HUES6 (cell line): ENCODE measurements around the gene CTNNAL1.

ENCODE experiments used
- H3K27ac ChIP-seq: 2 replicates; pipeline ENCODE4 v1.7.0; 2013; ENCODE audit warnings: low read depth, mild to moderate bottlenecking, low read length, inconsistent platforms
- H3K27me3 ChIP-seq: 2 replicates; pipeline ENCODE4 v1.6.1; 2013; ENCODE audit warnings: low read length; ENCODE audit not compliant: control insufficient read depth, insufficient read depth
- H3K36me3 ChIP-seq: 2 replicates; pipeline ENCODE4 v1.6.1; 2013; ENCODE audit warnings: low read length; ENCODE audit not compliant: control insufficient read depth, insufficient read depth
- H3K4me1 ChIP-seq: 2 replicates; pipeline ENCODE4 v1.6.1; 2013; ENCODE audit warnings: low read length; ENCODE audit not compliant: control insufficient read depth, insufficient read depth
- H3K4me3 ChIP-seq: 2 replicates; pipeline ENCODE4 v1.5.1; 2013; ENCODE audit warnings: low read depth, low read length
- H3K9ac ChIP-seq: one replicate; pipeline ENCODE4 v1.6.1; 2013; ENCODE audit warnings: mild to moderate bottlenecking, low read length
- H3K9me3 ChIP-seq: 2 replicates; pipeline ENCODE4 v1.6.1; 2013; ENCODE audit warnings: low read depth, low read length; ENCODE audit not compliant: control insufficient read depth, insufficient read depth

The CTNNAL1 gene

GRCh38 chr9:108961151-108961550 is 52.1 kb downstream of the CTNNAL1 start:
- H3K4me1 ChIP-seq, result no peaks in the 10 kb centered on the region
- no peaks in the 10 kb centered on the region for H3K27me3 ChIP-seq
- no peak overlapping the region for H3K27ac ChIP-seq
- H3K9me3 ChIP-seq, result no peaks in the 10 kb centered on the region
- H3K9ac ChIP-seq, result no peak overlapping the region
- peaks cover 15% of the 10 kb centered on the region for H3K36me3 ChIP-seq
- H3K4me3 ChIP-seq, result no peak overlapping the region

DNA sequence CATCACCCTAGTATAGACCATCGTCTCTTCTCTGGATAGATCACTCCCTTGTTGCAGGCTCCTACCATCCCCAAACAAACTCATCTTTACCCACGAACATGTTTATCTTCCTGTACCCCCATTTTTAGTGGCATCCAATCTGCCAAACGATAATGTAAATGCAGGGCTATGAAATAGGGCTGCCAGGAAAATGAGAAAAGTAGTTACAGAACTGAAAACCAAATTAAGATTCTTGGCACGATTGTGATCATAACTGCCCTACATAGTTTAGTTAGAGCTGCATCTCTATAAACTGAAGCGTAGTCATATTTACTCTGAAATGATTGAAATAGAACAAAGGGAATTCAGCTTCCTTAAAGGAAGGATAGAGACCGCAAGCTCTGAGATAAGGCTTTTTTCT is 53.0 kb downstream of the CTNNAL1 start:
- peaks cover 7% of the 10 kb centered on the region for H3K36me3 ChIP-seq
- no peaks in the 10 kb centered on the region for H3K27me3 ChIP-seq
- no peaks in the 10 kb centered on the region for H3K9me3 ChIP-seq

GRCh38 chr9:108956631-108957026 is 56.7 kb downstream of the CTNNAL1 start:
- H3K27ac ChIP-seq, result no peak overlapping the region
- H3K36me3 ChIP-seq, result peaks cover 6% of the 10 kb centered on the region

More for the DNA sequence above, 53.0 kb downstream of the CTNNAL1 start:
- Histone ChIP-seq H3K27ac (no peak overlapping the region), H3K9ac (no peak overlapping the region), H3K4me3 (no peak overlapping the region), H3K4me1 (no peaks in the 10 kb centered on the region)

DNA sequence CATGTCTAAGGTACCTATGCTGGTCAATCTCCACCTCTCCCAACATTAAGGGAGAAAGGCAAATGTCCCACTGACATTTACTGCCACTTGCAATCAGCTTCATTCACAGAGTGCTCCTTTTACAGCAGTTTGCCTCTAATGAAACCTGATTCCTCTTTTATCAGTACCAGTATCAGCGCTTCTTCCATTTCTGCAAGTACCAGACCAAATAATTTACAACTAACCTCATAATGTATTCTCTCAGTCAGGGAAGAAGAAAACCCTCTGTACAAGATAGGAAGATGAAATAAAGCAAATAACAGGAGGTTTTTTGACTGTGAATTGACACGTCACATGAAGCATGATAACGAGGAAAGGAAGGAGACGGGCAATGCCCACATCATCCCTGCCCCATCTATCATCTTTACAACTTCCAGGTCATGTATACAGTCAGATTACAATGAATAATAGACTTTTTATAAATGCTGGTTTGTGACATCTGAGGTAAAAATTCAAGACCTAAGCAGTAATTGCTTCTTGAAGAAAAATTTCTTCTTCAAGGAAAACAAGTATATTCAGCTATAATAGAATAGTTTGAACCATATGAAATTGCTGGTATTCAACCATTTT is 57.2 kb downstream of the CTNNAL1 start:
- Histone ChIP-seq H3K27me3 (no peaks in the 10 kb centered on the region), H3K9me3 (no peaks in the 10 kb centered on the region), H3K4me3 (no peak overlapping the region), H3K4me1 (no peaks in the 10 kb centered on the region), H3K27ac (no peak overlapping the region), H3K9ac (no peak overlapping the region), H3K36me3 (peaks cover 6% of the 10 kb centered on the region)

More at GRCh38 chr9:108956631-108957026, 56.7 kb downstream of the CTNNAL1 start:
- Histone ChIP-seq H3K4me3 (no peak overlapping the region), H3K9ac (no peak overlapping the region), H3K27me3 (no peaks in the 10 kb centered on the region), H3K4me1 (no peaks in the 10 kb centered on the region), H3K9me3 (no peaks in the 10 kb centered on the region)

DNA sequence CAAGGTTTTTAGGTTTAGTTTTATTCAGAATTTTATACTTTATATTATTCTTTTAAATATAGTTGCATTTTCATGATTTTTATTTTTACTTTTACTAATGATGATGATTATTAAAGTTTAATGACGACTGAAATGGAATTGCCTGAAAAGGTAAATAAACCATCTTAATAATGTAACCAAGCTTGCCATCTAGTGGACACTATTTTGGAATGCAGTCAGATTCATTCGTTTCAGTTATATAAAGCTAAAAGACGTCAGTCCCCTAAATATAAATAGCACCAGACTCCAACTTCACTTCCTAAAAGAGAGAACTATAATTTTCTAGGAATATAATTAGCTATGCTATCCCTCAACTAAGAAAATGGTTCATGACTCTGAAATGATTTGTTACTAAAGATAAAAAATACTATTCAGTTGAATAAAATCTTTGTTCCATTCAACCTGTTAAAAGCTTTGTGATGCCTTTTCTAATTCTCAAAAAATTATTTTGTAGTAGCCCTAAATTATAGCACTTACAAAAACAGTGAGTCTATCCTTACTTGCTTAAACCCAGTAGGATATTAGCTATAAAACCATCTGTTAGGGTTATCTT is 59.2 kb downstream of the CTNNAL1 start:
- Histone ChIP-seq H3K36me3 (peaks cover 6% of the 10 kb centered on the region), H3K4me1 (no peaks in the 10 kb centered on the region), H3K9ac (no peak overlapping the region), H3K9me3 (no peaks in the 10 kb centered on the region), H3K27me3 (no peaks in the 10 kb centered on the region), H3K27ac (no peak overlapping the region), H3K4me3 (no peak overlapping the region)

- H3K27me3 ChIP-seq, result no peaks in the 10 kb centered on the region
- no peak overlapping the region for H3K4me3 ChIP-seq
- no peak overlapping the region for H3K9ac ChIP-seq
- H3K4me1 ChIP-seq, result no peaks in the 10 kb centered on the region
- no peaks in the 10 kb centered on the region for H3K9me3 ChIP-seq
- peaks cover 6% of the 10 kb centered on the region for H3K36me3 ChIP-seq
- H3K27ac ChIP-seq, result no peak overlapping the region
These were observed 61.7 kb downstream of the CTNNAL1 start for GRCh38 chr9:108951578-108951977.

- Histone ChIP-seq H3K27me3 (no peaks in the 10 kb centered on the region), H3K36me3 (peaks cover 6% of the 10 kb centered on the region), H3K4me3 (no peak overlapping the region), H3K4me1 (no peaks in the 10 kb centered on the region), H3K9ac (no peak overlapping the region), H3K27ac (no peak overlapping the region), H3K9me3 (no peaks in the 10 kb centered on the region)
These were observed 63.1 kb downstream of the CTNNAL1 start for GRCh38 chr9:108950168-108950567.

DNA sequence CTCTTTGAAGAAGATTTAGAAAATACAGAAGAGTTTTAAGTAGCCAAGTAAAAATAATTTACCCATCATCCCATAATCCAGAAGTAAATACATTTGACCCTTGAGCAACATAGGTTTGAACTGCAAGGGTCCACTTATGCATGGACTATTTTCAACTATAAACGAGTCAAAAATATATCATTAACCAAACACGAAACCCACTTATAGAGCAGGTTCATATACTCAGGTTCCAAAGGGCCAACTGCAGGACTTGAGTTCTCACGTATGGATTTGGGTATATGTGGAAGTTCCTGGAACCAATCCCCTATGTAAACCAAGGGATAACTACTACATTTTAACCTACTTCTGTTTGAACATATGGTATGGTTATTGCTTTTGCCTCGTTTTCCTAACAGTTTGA is 73.3 kb downstream of the CTNNAL1 start:
- peaks cover 37% of the 10 kb centered on the region for H3K36me3 ChIP-seq
- no peak overlapping the region for H3K27ac ChIP-seq
- H3K9ac ChIP-seq, result no peak overlapping the region
- H3K4me3 ChIP-seq, result no peak overlapping the region
- no peaks in the 10 kb centered on the region for H3K27me3 ChIP-seq
- H3K9me3 ChIP-seq, result no peaks in the 10 kb centered on the region
- H3K4me1 ChIP-seq, result no peaks in the 10 kb centered on the region

DNA sequence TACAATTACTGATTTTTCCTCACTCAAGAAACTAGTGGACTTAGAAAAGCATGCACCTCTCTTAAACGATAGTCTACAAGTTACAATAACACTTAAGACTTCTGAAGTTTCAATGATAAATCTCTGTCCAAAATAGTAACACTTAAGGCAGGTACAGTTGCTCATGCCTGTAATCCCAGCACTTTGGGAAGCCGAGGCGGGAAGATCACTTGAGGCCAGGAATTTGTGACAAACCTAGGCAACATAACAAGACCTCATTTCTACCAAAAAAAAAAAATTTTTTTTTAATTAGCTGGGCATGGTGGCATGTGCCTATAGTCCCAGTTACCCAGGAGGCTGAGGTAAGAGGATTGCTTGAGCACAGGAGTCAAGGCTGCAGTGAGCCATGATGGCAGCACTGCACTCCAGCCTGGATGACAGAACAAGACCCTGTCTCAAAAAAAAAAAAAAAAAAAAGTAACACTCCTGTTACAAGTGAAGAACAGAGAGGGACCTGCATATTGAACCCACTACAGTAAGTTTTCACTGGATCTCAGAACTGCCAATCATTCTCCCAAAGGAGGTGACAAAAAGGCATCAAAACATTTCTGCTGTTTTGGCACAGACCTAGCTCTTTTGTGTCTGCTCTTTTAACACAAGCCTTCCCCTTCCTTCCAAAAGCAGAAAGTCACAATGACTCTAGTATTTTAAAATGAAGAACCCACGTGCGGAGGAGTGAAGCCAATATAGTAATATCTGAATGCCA is 75.6 kb downstream of the CTNNAL1 start:
- H3K36me3 ChIP-seq, result peaks cover 26% of the 10 kb centered on the region
- peaks cover 6% of the 10 kb centered on the region for H3K4me1 ChIP-seq
- no peaks in the 10 kb centered on the region for H3K9me3 ChIP-seq
- H3K27ac ChIP-seq, result no peak overlapping the region
- H3K27me3 ChIP-seq, result no peaks in the 10 kb centered on the region
- H3K4me3 ChIP-seq, result no peak overlapping the region
- H3K9ac ChIP-seq, result no peak overlapping the region

DNA sequence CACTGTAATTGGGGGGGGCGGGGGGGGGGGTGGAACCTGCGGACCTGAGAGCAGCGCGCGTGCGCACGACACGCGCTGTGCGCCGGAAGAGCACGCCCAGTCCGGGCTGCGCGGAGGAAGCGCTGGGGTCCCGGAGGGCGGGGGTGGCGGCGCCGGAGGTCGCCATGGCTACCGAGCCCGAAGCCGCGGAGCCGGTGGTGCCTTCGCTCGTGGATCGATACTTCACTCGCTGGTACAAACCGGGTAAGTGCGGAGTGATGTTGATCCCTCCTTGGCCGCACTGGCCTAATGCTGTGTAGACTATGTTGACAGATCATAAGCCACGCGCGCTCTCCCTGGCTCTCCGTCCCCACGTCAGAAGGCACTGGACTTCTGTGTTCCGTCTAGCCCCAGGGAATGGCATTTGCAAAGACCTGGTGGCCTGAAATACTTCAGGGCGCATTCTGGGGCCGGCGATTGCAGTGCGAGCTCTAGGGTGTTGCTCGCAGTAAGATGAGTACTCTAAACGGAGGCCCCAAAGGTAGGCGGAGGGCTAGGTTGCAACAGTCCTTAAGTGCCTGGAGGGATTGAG is 78.9 kb downstream of the CTNNAL1 start, which contains the start of gene ABITRAM:
Gene ABITRAM, plus strand, starts transcription at position 78 of the 571 bp plus-strand sequence. Its CDS starts 87 bp downstream, at position 165.
- Histone ChIP-seq H3K27me3 (no peaks in the 10 kb centered on the region), H3K9me3 (no peaks in the 10 kb centered on the region), H3K9ac (peak within 1 kb of the TSS; percentile 88), H3K36me3 (peaks cover 10% of the 10 kb centered on the region), H3K27ac (peak within 1 kb of the TSS; percentile 78), H3K4me1 (peaks cover 9% of the 10 kb centered on the region), H3K4me3 (peak within 1 kb of the TSS; percentile 100)
